Measurements from ENCODE around the gene RNU5D-1. TPM values are rescaled to one million over a fixed set of nuclear protein-coding genes. Genes with fewer than 3 reads are reported as not detected.
A peak's percentile ranks its signal among the peaks of the same experiment; 100 is the strongest.

RNU5D-1 gene
- total and polyA plus RNA-seq, 2 of the 13 experiments (the other 11 are each of a cell fraction or from before 2014, with no cell fraction given) = 165 TPM; not detected in 1

- TF ChIP-seq FOXP4 (CRISPR knock-in tag; IDR thresholded peaks at IDR 0.05) = peak; percentile 71
- no peak for TF ChIP-seq THYN1 (CRISPR knock-in tag; IDR thresholded peaks at IDR 0.05; ENCODE audit: borderline replicate concordance, low read depth)
- no peak for TF ChIP-seq ZNF451 (CRISPR knock-in tag; IDR thresholded peaks at IDR 0.05)
- TF ChIP-seq ZNF253 (CRISPR knock-in tag; IDR thresholded peaks at IDR 0.05; ENCODE audit: borderline replicate concordance) = no peak
- TF ChIP-seq EZH2 (conservative IDR thresholded peaks at IDR 0.05; ENCODE audit: low read depth, low read length) = no peak
- TF ChIP-seq ZNF569 (CRISPR knock-in tag; IDR thresholded peaks at IDR 0.05; ENCODE audit: borderline replicate concordance) = peak; percentile 38; the same call in 1 of the 2 replicates
- TF ChIP-seq ZNF251 (CRISPR knock-in tag; IDR thresholded peaks at IDR 0.05) = no peak; the same call in 1 of the 2 replicates
- no peak for TF ChIP-seq MAFF (IDR thresholded peaks at IDR 0.05; ENCODE audit: low read depth, low read length)
- TF ChIP-seq SKIL (CRISPR knock-in tag; IDR thresholded peaks at IDR 0.05; ENCODE audit: borderline replicate concordance) = no peak
- TF ChIP-seq PTBP1 (IDR thresholded peaks at IDR 0.05; ENCODE audit: low read depth, low read length, poor library complexity, severe bottlenecking) = no peak
- no peak for TF ChIP-seq ZNF549 (CRISPR knock-in tag; IDR thresholded peaks at IDR 0.05)
- 0 out of 2 replicates have a peak, but pooled peaks have one; percentile 65 for TF ChIP-seq ZNF589 (CRISPR knock-in tag; conservative IDR thresholded peaks at IDR 0.05)
- TF ChIP-seq ZNF746 (CRISPR knock-in tag; IDR thresholded peaks at IDR 0.05) = no peak
- TF ChIP-seq, protein P1, sequence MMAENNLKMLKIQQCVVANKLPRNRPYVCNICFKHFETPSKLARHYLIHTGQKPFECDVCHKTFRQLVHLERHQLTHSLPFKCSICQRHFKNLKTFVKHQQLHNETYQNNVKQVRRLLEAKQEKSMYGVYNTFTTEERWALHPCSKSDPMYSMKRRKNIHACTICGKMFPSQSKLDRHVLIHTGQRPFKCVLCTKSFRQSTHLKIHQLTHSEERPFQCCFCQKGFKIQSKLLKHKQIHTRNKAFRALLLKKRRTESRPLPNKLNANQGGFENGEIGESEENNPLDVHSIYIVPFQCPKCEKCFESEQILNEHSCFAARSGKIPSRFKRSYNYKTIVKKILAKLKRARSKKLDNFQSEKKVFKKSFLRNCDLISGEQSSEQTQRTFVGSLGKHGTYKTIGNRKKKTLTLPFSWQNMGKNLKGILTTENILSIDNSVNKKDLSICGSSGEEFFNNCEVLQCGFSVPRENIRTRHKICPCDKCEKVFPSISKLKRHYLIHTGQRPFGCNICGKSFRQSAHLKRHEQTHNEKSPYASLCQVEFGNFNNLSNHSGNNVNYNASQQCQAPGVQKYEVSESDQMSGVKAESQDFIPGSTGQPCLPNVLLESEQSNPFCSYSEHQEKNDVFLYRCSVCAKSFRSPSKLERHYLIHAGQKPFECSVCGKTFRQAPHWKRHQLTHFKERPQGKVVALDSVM (CRISPR knock-in tag; IDR thresholded peaks at IDR 0.05) = peak; percentile 81
- TF ChIP-seq ZNF24 (IDR thresholded peaks at IDR 0.05) = 0 out of 2 replicates have a peak, but pooled peaks have one; percentile 31
- peak; percentile 63; the same call in 1 of the 2 replicates for TF ChIP-seq ZBTB20 (CRISPR knock-in tag; IDR thresholded peaks at IDR 0.05; ENCODE audit: borderline replicate concordance, low read depth)
- TF ChIP-seq, protein P2, sequence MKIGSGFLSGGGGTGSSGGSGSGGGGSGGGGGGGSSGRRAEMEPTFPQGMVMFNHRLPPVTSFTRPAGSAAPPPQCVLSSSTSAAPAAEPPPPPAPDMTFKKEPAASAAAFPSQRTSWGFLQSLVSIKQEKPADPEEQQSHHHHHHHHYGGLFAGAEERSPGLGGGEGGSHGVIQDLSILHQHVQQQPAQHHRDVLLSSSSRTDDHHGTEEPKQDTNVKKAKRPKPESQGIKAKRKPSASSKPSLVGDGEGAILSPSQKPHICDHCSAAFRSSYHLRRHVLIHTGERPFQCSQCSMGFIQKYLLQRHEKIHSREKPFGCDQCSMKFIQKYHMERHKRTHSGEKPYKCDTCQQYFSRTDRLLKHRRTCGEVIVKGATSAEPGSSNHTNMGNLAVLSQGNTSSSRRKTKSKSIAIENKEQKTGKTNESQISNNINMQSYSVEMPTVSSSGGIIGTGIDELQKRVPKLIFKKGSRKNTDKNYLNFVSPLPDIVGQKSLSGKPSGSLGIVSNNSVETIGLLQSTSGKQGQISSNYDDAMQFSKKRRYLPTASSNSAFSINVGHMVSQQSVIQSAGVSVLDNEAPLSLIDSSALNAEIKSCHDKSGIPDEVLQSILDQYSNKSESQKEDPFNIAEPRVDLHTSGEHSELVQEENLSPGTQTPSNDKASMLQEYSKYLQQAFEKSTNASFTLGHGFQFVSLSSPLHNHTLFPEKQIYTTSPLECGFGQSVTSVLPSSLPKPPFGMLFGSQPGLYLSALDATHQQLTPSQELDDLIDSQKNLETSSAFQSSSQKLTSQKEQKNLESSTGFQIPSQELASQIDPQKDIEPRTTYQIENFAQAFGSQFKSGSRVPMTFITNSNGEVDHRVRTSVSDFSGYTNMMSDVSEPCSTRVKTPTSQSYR (CRISPR knock-in tag; IDR thresholded peaks at IDR 0.05; ENCODE audit: borderline replicate concordance) = peak; percentile 58; the same call in 1 of the 2 replicates
Observed at GRCh38 chr1:44721485-44722361, 9.2 kb downstream of the RNU5D-1 start (continued).

Measured in HepG2 (cell line).